ENCODE data around the gene SECISBP2.

The SECISBP2 gene

DNA sequence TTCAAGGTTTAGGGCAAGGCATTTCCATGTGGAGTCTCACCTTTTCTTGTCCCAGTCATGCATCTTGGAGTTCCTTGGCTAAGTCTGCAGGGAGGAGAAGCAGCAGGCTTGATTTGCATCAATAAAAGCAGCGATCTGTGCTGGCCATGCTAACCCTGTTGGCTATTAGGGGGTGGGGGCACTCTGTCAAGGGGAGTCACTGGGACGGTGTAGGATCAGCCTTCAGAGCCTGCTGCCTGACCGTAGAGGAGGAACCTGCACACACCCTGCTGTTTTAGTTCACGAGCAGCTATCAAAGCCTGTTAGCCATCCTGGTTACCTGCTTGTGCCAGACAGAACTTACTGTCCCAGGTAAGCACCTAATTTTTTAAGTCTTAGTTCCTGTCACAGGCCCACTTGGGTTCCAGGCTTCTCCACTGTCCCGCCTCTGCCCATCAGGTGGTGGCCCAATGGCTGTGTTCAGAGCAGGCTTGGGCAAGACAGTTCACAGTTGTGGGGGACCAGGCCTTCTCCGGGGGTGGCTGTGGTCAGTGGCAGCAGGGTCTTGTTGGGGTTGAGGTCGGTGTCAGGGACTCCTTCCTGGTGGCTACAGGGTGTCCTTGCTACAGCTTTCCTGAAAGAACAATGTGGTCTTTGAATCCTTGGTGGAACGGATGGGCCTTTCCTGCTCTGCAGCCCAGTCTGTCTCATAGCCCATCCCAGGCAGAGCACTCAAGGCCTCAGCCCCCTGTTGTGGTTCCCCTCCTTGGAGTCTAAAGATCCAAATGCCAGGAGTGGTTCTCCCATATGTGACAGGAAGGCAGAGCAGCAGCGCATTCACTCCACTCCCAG lies 43.7 kb downstream of the SECISBP2 start:
- no peak for TF ChIP-seq YY1 (IDR thresholded peaks at IDR 0.05; ENCODE audit: insufficient read depth, insufficient read length)
- no peak for TF ChIP-seq SUZ12 (IDR thresholded peaks at IDR 0.05; ENCODE audit: extremely low read depth, insufficient read depth, insufficient read length)
- TF ChIP-seq ZNF274 (IDR thresholded peaks at IDR 0.05; ENCODE audit: low read depth, low read length), result no peak
- no peak for DNase-seq (ENCODE audit: low read depth, low spot score)
- no peak overlapping the region for H3K9ac ChIP-seq (ENCODE audit: insufficient read length, low read depth)
- H3K4me1 ChIP-seq (ENCODE audit: insufficient read depth, insufficient read length), result no peaks in the 10 kb centered on the region
- H3K9me3 ChIP-seq (ENCODE audit: insufficient read depth, low read length), result no peaks in the 10 kb centered on the region
- no peaks in the 10 kb centered on the region for H3K27me3 ChIP-seq (ENCODE audit: insufficient read depth, insufficient read length)
- H3K36me3 ChIP-seq (ENCODE audit: insufficient read depth, insufficient read length, low read length), result peaks cover 66% of the 10 kb centered on the region
- H3K4me3 ChIP-seq (ENCODE audit: insufficient read length, low read depth), result no peak overlapping the region

- no peaks in the 10 kb centered on the region for H3K4me1 ChIP-seq (ENCODE audit: insufficient read depth, insufficient read length)
- H3K27me3 ChIP-seq (ENCODE audit: insufficient read depth, insufficient read length), result no peaks in the 10 kb centered on the region
- no peak for DNase-seq (ENCODE audit: low read depth, low spot score)
- no peak overlapping the region for H3K9ac ChIP-seq (ENCODE audit: insufficient read length, low read depth)
- H3K9me3 ChIP-seq (ENCODE audit: insufficient read depth, low read length), result no peaks in the 10 kb centered on the region
- peaks cover 59% of the 10 kb centered on the region for H3K36me3 ChIP-seq (ENCODE audit: insufficient read depth, insufficient read length, low read length)
- no peak for TF ChIP-seq ZNF274 (IDR thresholded peaks at IDR 0.05; ENCODE audit: low read depth, low read length)
- TF ChIP-seq YY1 (IDR thresholded peaks at IDR 0.05; ENCODE audit: insufficient read depth, insufficient read length), result no peak
- no peak for TF ChIP-seq SUZ12 (IDR thresholded peaks at IDR 0.05; ENCODE audit: extremely low read depth, insufficient read depth, insufficient read length)
- H3K4me3 ChIP-seq (ENCODE audit: insufficient read length, low read depth), result no peak overlapping the region
These were observed 44.5 kb downstream of the SECISBP2 start for GRCh38 chr9:89362647-89363310.

DNA sequence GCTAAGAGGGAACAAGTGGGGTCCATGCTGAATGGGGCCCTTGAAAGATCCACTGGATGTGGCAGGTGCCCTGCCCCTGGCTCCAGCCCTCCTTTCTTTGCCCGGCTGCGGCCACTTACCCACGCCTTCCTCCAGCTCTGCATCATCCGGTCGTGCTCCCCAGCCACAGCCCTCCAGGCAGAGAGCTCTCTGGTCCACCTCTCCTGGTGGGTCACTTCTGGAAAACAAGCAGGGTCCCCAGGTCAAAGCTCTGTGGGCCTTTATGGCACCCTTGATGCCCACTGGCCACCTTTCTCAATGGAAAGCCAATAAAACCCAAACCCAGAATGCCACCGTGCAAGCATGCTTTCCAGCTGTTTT lies 45.0 kb downstream of the SECISBP2 start:
- no peak for DNase-seq (ENCODE audit: low read depth, low spot score)
- Histone ChIP-seq H3K9ac (ENCODE audit: insufficient read length, low read depth) (no peak overlapping the region), H3K27me3 (ENCODE audit: insufficient read depth, insufficient read length) (no peaks in the 10 kb centered on the region), H3K4me1 (ENCODE audit: insufficient read depth, insufficient read length) (no peaks in the 10 kb centered on the region), H3K4me3 (ENCODE audit: insufficient read length, low read depth) (no peak overlapping the region), H3K36me3 (ENCODE audit: insufficient read depth, insufficient read length, low read length) (peaks cover 54% of the 10 kb centered on the region), H3K9me3 (ENCODE audit: insufficient read depth, low read length) (no peaks in the 10 kb centered on the region)
- no peak for TF ChIP-seq ZNF274 (IDR thresholded peaks at IDR 0.05; ENCODE audit: low read depth, low read length)
- no peak for TF ChIP-seq SUZ12 (IDR thresholded peaks at IDR 0.05; ENCODE audit: extremely low read depth, insufficient read depth, insufficient read length)
- TF ChIP-seq YY1 (IDR thresholded peaks at IDR 0.05; ENCODE audit: insufficient read depth, insufficient read length), result no peak

DNA sequence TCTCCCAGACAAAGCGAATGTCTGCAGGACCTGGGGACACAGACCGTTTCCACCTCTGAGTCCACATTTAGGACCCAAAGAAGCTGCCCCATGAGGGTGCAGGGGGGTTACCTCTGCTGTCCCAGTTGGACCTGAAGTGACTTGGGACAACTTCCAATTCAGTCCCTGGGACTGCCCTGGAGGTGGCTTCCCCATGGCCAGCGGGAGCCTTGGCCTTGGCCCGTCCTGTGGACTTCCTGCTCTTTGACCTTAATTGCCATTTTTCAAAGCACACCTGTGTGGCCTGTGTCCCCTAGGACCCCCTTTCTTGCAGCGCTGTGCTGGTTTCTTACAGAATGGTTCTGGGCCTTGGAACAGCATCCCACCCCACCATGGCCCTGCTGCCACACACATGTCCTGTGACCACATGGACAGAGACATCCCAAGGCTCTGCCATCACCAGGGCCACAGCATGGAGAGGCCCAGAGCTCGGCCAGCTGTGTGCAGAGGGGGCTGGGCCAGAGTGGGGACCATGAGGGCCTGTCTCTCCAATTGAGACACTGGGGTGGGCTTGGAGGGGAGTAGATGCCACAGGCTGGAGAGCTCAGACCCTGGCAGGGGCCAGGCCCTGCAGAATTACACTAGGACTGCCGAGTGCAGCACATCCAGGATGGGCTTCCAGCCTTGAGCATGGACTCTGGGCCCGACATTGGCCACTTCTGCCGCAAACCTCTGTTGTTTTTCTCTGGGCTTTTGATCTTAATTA lies 45.8 kb downstream of the SECISBP2 start:
- no peaks in the 10 kb centered on the region for H3K9me3 ChIP-seq (ENCODE audit: insufficient read depth, low read length)
- no peaks in the 10 kb centered on the region for H3K27me3 ChIP-seq (ENCODE audit: insufficient read depth, insufficient read length)
- H3K9ac ChIP-seq (ENCODE audit: insufficient read length, low read depth), result no peak overlapping the region
- no peak overlapping the region for H3K4me3 ChIP-seq (ENCODE audit: insufficient read length, low read depth)
- peaks cover 46% of the 10 kb centered on the region for H3K36me3 ChIP-seq (ENCODE audit: insufficient read depth, insufficient read length, low read length)
- no peaks in the 10 kb centered on the region for H3K4me1 ChIP-seq (ENCODE audit: insufficient read depth, insufficient read length)
- no peak for DNase-seq (ENCODE audit: low read depth, low spot score)
- TF ChIP-seq ZNF274 (IDR thresholded peaks at IDR 0.05; ENCODE audit: low read depth, low read length), result no peak
- no peak for TF ChIP-seq SUZ12 (IDR thresholded peaks at IDR 0.05; ENCODE audit: extremely low read depth, insufficient read depth, insufficient read length)
- no peak for TF ChIP-seq YY1 (IDR thresholded peaks at IDR 0.05; ENCODE audit: insufficient read depth, insufficient read length)

GRCh38 chr9:89364666-89365531 lies 46.6 kb downstream of the SECISBP2 start:
- H3K36me3 ChIP-seq (ENCODE audit: insufficient read depth, insufficient read length, low read length), result peaks cover 41% of the 10 kb centered on the region

DNA sequence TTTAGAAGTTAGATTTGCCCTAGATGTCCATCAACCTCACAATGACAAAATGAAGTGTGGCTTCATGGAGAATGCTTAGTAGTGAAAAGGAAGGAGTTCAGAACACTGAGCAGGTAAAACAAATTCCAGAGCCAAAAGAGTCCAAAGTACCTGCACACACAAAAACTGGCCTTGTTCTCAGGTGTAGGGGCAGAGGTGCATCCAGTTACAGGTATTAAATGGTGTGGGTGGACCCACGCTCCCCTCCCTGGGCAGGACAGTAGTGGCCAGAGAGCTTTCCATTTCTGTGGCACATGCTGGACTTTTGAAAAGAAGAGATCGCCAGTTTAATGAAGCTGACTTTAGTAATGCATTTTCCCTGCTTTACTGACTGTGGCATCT lies 47.2 kb downstream of the SECISBP2 start:
- Histone ChIP-seq H3K4me1 (ENCODE audit: insufficient read depth, insufficient read length) (no peaks in the 10 kb centered on the region), H3K4me3 (ENCODE audit: insufficient read length, low read depth) (no peak overlapping the region), H3K9ac (ENCODE audit: insufficient read length, low read depth) (no peak overlapping the region), H3K27me3 (ENCODE audit: insufficient read depth, insufficient read length) (no peaks in the 10 kb centered on the region), H3K36me3 (ENCODE audit: insufficient read depth, insufficient read length, low read length) (peaks cover 36% of the 10 kb centered on the region), H3K9me3 (ENCODE audit: insufficient read depth, low read length) (no peaks in the 10 kb centered on the region)
- no peak for DNase-seq (ENCODE audit: low read depth, low spot score)
- TF ChIP-seq YY1 (IDR thresholded peaks at IDR 0.05; ENCODE audit: insufficient read depth, insufficient read length) (no peak), ZNF274 (IDR thresholded peaks at IDR 0.05; ENCODE audit: low read depth, low read length) (no peak), SUZ12 (IDR thresholded peaks at IDR 0.05; ENCODE audit: extremely low read depth, insufficient read depth, insufficient read length) (no peak)

More at GRCh38 chr9:89364666-89365531, 46.6 kb downstream of the SECISBP2 start:
- no peaks in the 10 kb centered on the region for H3K27me3 ChIP-seq (ENCODE audit: insufficient read depth, insufficient read length)
- H3K9ac ChIP-seq (ENCODE audit: insufficient read length, low read depth), result no peak overlapping the region
- TF ChIP-seq SUZ12 (IDR thresholded peaks at IDR 0.05; ENCODE audit: extremely low read depth, insufficient read depth, insufficient read length) (no peak), YY1 (IDR thresholded peaks at IDR 0.05; ENCODE audit: insufficient read depth, insufficient read length) (no peak), ZNF274 (IDR thresholded peaks at IDR 0.05; ENCODE audit: low read depth, low read length) (no peak)
- no peaks in the 10 kb centered on the region for H3K9me3 ChIP-seq (ENCODE audit: insufficient read depth, low read length)
- no peaks in the 10 kb centered on the region for H3K4me1 ChIP-seq (ENCODE audit: insufficient read depth, insufficient read length)
- H3K4me3 ChIP-seq (ENCODE audit: insufficient read length, low read depth), result no peak overlapping the region
- no peak for DNase-seq (ENCODE audit: low read depth, low spot score)

All from NT2/D1 (cell line).